GM11168 (cell line): Measurements from ENCODE around the gene ADGRA3.

Experiments used
- in situ Hi-C: fragments of 300-500 bp; cut with MboI; formaldehyde crosslinking; loops from one replicate; pipeline ENCODE4 v1.12.0; 2022; ENCODE audit warnings: low sequenced_read_pairs; ENCODE audit not compliant: unreplicated experiment

The ADGRA3 gene

GRCh38 chr4:22515888-22516541 lies at the start of gene ADGRA3:
Gene ADGRA3, minus strand, starts transcription at chr4:22516066. Its CDS starts 282 bp downstream, at chr4:22515784.
- in situ Hi-C loops = no loop called here

GRCh38 chr4:22556495-22556894 lies 40.6 kb upstream of the ADGRA3 start:
- in situ Hi-C loops = no loop called here

GRCh38 chr4:22554670-22555069 lies 38.8 kb upstream of the ADGRA3 start:
- in situ Hi-C loops = no loop called here

DNA sequence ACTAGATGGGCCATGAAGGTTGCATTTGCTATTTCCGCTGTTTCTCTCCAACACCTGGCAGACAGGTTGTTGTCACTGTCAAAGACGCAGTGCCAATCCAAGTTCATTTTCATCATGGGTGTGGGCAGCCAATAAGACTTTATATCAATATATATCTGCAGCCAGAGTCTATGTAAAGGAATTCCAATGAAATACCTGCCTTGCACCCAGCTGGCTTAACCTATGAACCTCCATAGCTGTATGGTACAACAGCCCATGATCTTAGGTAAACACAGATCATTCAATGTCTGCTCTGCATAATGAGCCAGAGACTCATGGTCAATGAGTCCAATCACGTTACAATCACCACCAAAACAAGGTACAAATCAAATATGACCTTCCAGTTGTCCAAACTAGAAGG lies 37.7 kb upstream of the ADGRA3 start:
- in situ Hi-C loops = no loop called here

GRCh38 chr4:22552812-22553211 lies 36.9 kb upstream of the ADGRA3 start:
- in situ Hi-C loops = no loop called here

DNA sequence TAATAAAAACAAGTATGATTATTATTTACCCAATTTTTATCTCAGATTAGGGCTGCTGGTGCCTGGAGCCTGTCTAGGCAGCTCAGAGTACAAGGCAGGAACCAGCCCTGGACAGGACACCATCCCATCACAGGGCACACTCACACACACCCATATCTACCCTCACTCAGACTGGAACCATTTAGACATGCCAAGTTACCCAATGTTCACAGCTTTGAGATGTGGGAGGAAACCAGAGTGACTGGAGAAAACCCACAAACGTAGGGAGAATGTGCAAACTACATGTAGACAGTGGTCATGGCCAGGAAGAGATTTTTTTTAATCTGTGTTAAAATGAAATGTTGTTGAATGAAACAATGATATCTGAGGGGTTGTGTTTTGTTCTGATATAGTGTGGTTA lies 35.7 kb upstream of the ADGRA3 start:
- in situ Hi-C loops = no loop called here

- in situ Hi-C loops = no loop called here
Measured at GRCh38 chr4:22546299-22546698, 30.4 kb upstream of the ADGRA3 start.

- in situ Hi-C loops = no loop called here
Measured at GRCh38 chr4:22539251-22539650, 23.4 kb upstream of the ADGRA3 start.

- in situ Hi-C loops = no loop called here
Measured at GRCh38 chr4:22537864-22538263, 22.0 kb upstream of the ADGRA3 start.

DNA sequence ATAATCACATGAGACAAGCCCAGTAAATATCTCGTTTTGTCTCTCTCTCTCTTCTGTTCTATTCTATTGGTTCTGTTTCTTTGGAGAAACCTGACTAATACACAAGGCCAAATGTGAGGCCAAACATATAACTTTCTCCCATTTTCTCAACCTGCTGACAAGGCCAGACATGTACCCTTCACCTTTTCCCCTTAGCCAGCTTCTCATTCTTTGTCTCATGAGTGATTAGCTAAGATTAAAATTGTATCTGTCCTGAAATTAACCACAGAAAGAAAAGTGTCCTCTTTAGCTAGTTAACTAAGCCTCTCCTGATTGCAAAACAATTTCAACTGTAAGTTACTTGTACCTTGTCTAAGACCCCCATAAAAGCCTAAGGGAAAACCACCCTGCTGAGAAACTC lies 18.5 kb upstream of the ADGRA3 start:
- in situ Hi-C loops = no loop called here

DNA sequence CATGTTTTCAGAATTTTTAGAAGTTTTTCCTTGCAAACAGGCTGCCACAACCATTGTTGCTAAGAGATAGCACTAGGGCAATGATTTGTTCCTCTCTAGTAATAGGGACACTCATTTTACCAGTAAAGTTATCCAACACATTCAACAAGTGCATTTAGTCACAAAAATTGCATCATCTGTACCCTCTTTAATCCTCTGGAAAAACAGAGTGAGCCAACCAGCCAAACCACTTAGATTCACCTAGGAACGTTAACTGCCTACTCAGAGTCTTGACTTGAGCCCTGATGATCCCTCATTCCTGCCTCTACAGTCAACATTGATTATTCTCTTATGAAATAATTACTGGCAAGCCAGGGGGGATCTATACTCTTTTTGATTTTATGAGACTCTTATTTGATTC lies 17.0 kb upstream of the ADGRA3 start:
- in situ Hi-C loops = no loop called here

DNA sequence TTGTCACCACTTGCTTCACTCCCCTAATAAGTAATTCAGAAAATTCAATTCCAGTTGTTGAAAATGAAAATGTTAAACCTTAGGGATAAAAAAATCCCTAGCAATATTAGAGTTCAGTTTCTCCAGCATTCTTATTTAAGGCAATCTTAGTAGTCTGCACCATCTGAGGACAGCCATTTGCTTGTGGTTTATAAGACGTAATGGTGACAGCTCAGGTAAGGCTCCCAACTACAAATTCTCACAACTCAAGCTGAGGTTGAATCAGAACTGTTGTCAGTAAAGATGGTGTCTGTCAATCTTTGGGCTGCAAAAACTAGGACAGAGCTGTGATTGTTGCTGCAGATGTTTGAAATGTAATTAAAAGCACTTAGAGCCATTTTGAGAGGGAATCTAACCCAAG lies 16.3 kb upstream of the ADGRA3 start:
- in situ Hi-C loops = no loop called here

DNA sequence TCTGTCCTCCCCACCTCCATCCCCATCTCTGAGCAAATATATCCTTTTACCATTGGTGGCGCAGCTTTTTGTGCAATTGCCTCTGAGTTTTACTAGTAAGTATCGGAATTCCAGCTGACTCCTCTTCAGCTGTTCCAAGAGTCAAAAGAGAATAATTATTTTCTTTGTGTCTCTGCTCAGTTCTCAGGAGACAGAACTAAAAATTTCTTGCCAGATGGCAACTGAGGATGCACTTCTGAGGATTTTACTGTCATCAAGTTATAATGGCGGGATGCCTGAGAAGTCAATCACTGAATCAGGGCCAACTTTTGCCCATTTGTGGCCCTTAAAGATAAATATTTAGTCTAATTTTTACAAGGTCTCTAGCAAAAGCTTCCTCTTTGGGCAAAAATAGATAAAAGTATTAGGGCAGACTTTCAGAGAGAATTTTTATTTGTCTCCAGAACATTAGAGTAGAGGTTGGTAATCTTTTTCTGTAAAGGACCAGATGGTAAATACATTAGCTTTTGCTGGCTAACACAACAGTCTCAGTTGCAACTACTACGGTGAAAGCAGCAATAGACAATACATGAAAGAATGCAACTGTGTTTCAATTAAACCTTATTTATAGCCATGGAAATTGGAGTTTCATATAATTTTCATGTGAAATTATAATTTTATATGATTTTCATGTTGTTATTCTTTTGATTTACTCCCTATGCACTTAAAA lies 15.6 kb upstream of the ADGRA3 start:
- in situ Hi-C loops = no loop called here

DNA sequence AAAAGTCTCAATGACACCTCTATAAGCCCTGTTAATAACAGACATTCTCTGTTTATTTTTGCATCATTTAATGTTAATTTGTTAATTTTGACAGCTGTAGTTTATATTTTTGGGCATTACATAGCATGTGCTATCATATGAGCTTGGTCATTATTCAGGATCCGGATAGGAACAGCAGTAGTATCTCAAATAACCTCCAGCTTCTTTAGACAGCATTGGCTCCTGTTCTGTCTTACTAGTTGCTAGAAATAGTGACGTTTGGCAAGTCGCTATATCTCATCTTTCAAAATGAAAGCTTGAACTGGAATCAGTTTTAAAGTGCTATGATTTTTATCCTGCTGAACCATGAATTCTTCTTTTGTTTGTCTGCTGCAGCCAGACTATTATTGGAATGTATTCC lies 9.0 kb upstream of the ADGRA3 start:
- in situ Hi-C loops = no loop called here

DNA sequence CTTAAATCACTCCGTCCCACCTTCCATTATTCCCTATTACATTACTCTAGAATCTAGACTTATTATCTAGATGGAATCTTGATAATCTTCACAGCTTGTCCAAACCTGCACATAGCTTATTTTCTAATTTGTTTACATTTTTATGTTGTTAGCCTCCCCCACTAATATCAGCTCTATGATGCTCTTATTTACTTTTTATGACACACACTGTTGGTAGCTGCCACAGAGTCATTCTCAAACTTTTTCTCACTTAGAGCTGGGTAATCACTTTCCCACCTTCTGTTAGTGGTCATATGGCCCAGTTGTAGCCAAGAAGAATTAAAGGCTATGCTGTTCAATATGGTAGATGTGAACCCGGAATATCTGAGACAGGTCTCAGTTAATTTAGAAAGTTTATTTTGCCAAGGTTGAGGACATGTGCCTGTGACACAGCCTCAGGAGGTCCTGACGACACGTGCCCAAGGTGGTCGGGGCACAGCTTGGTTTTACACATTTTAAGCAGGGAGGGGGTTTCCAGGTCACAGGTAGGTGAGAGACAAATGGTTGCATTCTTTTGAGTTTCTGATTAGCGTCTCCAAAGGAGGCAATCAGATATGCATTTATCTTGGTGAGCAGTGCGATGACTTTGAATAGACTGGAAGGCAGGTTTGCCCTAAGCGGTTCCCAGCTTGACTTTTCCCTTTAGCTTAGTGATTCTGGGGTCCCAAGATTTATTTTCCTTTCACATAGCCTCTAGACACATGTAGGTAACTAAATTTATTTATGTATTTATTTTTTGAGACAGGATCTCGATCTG lies 7.0 kb upstream of the ADGRA3 start:
- in situ Hi-C loops = no loop called here

GRCh38 chr4:22522206-22522605 lies 6.3 kb upstream of the ADGRA3 start:
- in situ Hi-C loops = no loop called here

DNA sequence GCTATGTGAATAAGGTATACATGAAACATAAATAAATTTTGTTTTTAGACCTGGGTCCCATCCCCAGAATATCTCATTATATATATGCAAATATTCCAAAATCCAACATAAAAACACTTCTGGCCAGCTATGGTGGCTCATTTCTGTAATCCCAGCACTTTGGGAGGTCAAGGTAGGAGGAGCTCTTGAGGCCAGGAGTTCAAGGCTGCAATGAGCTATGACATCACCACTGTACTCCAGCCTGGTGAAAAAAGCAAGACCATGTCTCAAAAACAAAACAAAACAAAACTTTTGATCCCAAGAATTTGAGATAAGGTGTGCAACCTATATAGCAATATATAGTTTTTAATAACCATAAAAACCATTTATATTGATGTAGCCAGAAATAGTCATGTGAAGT lies 5.4 kb upstream of the ADGRA3 start:
- in situ Hi-C loops = no loop called here

DNA sequence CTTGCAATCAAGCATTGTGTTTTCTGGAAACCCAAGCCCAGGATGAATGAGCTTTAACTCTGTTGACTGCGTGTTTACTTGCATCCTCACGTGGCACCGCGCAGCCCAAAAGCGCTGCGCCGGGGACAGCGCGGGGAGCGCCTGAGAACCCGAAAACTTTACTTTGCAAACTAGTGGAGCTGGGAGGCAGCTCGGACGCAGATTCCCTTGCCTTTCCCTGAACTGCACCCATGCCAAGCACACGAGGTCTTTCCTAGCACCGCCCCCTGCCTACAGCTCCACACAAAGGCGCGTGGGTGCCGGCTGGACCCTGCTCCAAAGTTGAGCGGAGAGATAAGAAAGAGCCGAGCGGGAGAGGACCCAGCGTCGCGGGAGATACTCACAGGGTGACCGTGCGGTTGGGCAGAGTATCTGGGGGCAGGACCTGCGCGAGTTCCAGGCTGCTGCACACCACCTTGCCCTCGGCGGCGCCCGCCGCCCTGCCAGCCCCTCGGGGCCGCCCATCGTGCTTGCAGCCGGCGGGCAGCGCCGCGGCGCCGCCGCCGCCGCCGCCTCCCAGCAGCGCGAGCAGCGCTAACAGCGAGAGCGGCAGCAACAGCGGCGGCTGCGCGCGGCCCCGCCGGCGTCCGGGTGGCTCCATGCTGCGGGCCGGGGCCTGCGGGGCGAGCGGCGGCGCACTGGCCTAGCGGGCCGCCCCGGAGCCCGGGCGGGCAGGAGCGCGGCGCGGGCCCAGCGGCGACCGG lies 550 bp downstream of the ADGRA3 start:
- in situ Hi-C loops = no loop called here

- in situ Hi-C loops = no loop called here
Measured at GRCh38 chr4:22514481-22514880, 1.4 kb downstream of the ADGRA3 start.

DNA sequence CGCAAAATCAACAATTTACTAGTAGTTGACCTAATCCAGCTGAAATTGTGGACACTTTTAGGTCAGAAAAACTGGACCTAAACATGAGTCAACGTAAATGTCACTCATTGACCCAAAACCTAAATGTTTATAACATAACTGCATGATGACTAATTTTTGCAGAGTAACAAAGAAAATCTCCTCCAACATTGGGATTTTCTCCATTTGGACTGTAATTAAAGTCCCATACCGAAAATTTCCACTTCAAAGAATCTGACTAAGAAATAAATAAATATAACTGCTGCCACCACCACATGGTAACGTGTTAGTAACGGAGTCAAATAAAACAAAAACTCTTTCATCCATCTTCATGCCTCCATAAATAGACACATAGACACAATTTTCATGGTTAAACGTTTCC lies 1.9 kb downstream of the ADGRA3 start:
- in situ Hi-C loops = no loop called here

- in situ Hi-C loops = no loop called here
Measured at GRCh38 chr4:22512306-22512705, 3.6 kb downstream of the ADGRA3 start.
